B cell (primary cell): ENCODE results near the gene MAD1L1. TPM values are rescaled to one million over a fixed set of nuclear protein-coding genes. Genes with fewer than 3 reads are reported as not detected.

Source experiments
- ATAC-seq: fragments of 200-7000 bp; cut with Tn5 transposase; one replicate; pipeline ENCODE4 v1.10.0; 2021; ENCODE audit warnings: low read depth, mild to moderate bottlenecking, moderate number of reproducible peaks, moderate library complexity
- CTCF ChIA-PET: fragments of 350-600 bp; sonication (Branson Sonifier 250); formaldehyde crosslinking; loops from one replicate; lab custom pipeline; 2021; ENCODE audit warnings: antibody characterized with exemption, inconsistent platforms; lab: Charles Lee
- POLR2A ChIA-PET: fragments of 350-600 bp; sonication (Branson Sonifier 250); formaldehyde crosslinking; loops from one replicate; lab custom pipeline; 2021; ENCODE audit warnings: antibody characterized with exemption; lab: Charles Lee
- DNase-seq: peaks from one replicate; pipeline ENCODE4 v3.0.0; 2013
- H2AFZ ChIP-seq: 2 replicates; pipeline ENCODE4 v1.6.1; 2012; ENCODE audit warnings: mild to moderate bottlenecking, low read depth, low read length; ENCODE audit not compliant: insufficient read depth, poor library complexity, severe bottlenecking
- H3K27ac ChIP-seq, 2 donors: 1 replicate in 1 of 2; 2 replicates in 1 of 2; pipeline ENCODE4 v1.5.1; 2012 to 2013; ENCODE audit warnings: low read length in 2 of 2, mild to moderate bottlenecking in 2 of 2, moderate library complexity in 1 of 2
- H3K27me3 ChIP-seq, 4 experiments: fragments of 200-600 bp in 1 of 4; sonication (generic) in 1 of 4; replicated peaks in 1 of 4; 1 replicate in 2 of 4; 2 replicates in 2 of 4; pipeline versions ENCODE4 v1.6.1 to v1.7.0; 2013 to 2016; ENCODE audit warnings: low read length in 3 of 4, mild to moderate bottlenecking in 2 of 4, mixed read lengths in 1 of 4, moderate library complexity in 1 of 4; ENCODE audit not compliant: insufficient read depth in 4 of 4, control insufficient read depth in 3 of 4; ENCODE audit errors: control extremely low read depth in 1 of 4
- H3K36me3 ChIP-seq, 2 experiments: replicated peaks in 1 of 2; 1 replicate in 1 of 2; 2 replicates in 1 of 2; pipeline versions ENCODE4 v1.6.1 to v1.7.1; 2013; ENCODE audit warnings: low read length in 1 of 2; ENCODE audit not compliant: insufficient read depth in 2 of 2, control insufficient read depth in 1 of 2; ENCODE audit errors: control extremely low read depth in 1 of 2, extremely low read depth in 1 of 2
- H3K4me1 ChIP-seq, 2 donors: fragments of 200-600 bp in 1 of 2; sonication (generic) in 1 of 2; 1 replicate in 1 of 2; 2 replicates in 1 of 2; pipeline versions ENCODE4 v1.5.1 to v1.6.1; 2013 to 2017; ENCODE audit warnings: low read length in 2 of 2; ENCODE audit not compliant: control insufficient read depth in 2 of 2, insufficient read depth in 2 of 2
- H3K4me2 ChIP-seq: replicated peaks from 2 replicates; pipeline ENCODE3; 2012; ENCODE audit warnings: mild to moderate bottlenecking, low read depth, low read length; ENCODE audit not compliant: poor library complexity, severe bottlenecking
- H3K4me3 ChIP-seq, 5 experiments: fragments of 200-600 bp in 1 of 5; sonication (generic) in 1 of 5; 1 replicate in 3 of 5; 2 replicates in 2 of 5; pipeline versions ENCODE4 v1.5.1 to v1.7.0; 2011 to 2016; ENCODE audit warnings: low read length in 4 of 5, mild to moderate bottlenecking in 4 of 5, low read depth in 2 of 5, control low read depth in 1 of 5, moderate library complexity in 1 of 5; ENCODE audit not compliant: insufficient read depth in 1 of 5; ENCODE audit errors: control extremely low read depth in 1 of 5, extremely low read depth in 1 of 5
- H3K79me2 ChIP-seq: fragments of 200-600 bp; sonication (generic); one replicate; pipeline ENCODE4 v1.6.0; 2016; ENCODE audit warnings: low read length; ENCODE audit not compliant: control insufficient read depth, insufficient read depth
- H3K9ac ChIP-seq: fragments of 200-600 bp; sonication (generic); 2 replicates; pipeline ENCODE4 v1.6.1; 2017; ENCODE audit warnings: mild to moderate bottlenecking, low read length, moderate library complexity
- H3K9me3 ChIP-seq, 3 donors: one replicate each; pipeline versions ENCODE4 v1.6.1 to v1.7.1; 2013; ENCODE audit warnings: low read length in 2 of 3; ENCODE audit not compliant: control insufficient read depth in 2 of 3, insufficient read depth in 1 of 3; ENCODE audit errors: control extremely low read depth in 1 of 3
- H4K20me1 ChIP-seq: 2 replicates; pipeline ENCODE4 v1.6.0; 2012; ENCODE audit warnings: mild to moderate bottlenecking, low read length; ENCODE audit not compliant: insufficient read depth, control insufficient read depth, poor library complexity, severe bottlenecking
- H3K27ac Mint-ChIP-seq: one replicate; pipeline ENCODE4 v1.8.0; 2021; ENCODE audit warnings: mixed read lengths
- H3K27me3 Mint-ChIP-seq: one replicate; pipeline ENCODE4 v1.8.0; 2021; ENCODE audit warnings: mixed read lengths
- H3K4me1 Mint-ChIP-seq: one replicate; pipeline ENCODE4 v1.8.0; 2021; ENCODE audit warnings: mixed read lengths
- H3K4me3 Mint-ChIP-seq: one replicate; pipeline ENCODE4 v1.8.0; 2021; ENCODE audit warnings: mixed read lengths
- H3K9me3 Mint-ChIP-seq: one replicate; pipeline ENCODE4 v1.8.0; 2022; ENCODE audit warnings: mixed read lengths; ENCODE audit not compliant: insufficient read depth
- EZH2 ChIP-seq: IDR thresholded peaks from 2 replicates; pipeline ENCODE4 v1.6.1; 2012; ENCODE audit warnings: borderline replicate concordance, low read depth, mild to moderate bottlenecking, moderate library complexity, low read length; ENCODE audit not compliant: insufficient read depth, poor library complexity, severe bottlenecking
- WGBS: methylation state at CpG from one replicate; pipeline ENCODE4 v1.1.5; 2013; ENCODE audit warnings: missing lambda C conversion rate; ENCODE audit not compliant: insufficient coverage; 5-methylcytosine and 5-hydroxymethylcytosine counted together
- intact Hi-C: fragments of 100-400 bp; cut with micrococcal nuclease; formaldehyde crosslinking; loops from one replicate; pipeline ENCODE4 v1.10.0; 2022
- polyA plus RNA-seq: library from polyadenylated mRNA; depleted of rRNA; stranded (reverse); fragments of >200 nt; gene quantifications from 2 replicates; pipeline ENCODE4 v1.2.3, GENCODE V29; 2012
- total RNA-seq, 2 donors: library from RNA; stranded (reverse); fragments of 120-200 nt in 1 of 2; gene quantifications; 1 replicate in 1 of 2; 2 replicates in 1 of 2; pipeline versions ENCODE4 v1.2.3 to v1.2.4, GENCODE V29; 2013 to 2022
- TF ChIP-seq, protein P1 (sequence below): fragments of 200-600 bp; IDR thresholded peaks from one replicate; pipeline ENCODE4 v1.8.0; 2022; ENCODE audit warnings: antibody characterized with exemption, mild to moderate bottlenecking

The MAD1L1 gene
- total and polyA plus RNA-seq, 2 donors (not counting 1 experiment from before 2014, with no cell fraction given): 86.7 to 110 TPM

DNA sequence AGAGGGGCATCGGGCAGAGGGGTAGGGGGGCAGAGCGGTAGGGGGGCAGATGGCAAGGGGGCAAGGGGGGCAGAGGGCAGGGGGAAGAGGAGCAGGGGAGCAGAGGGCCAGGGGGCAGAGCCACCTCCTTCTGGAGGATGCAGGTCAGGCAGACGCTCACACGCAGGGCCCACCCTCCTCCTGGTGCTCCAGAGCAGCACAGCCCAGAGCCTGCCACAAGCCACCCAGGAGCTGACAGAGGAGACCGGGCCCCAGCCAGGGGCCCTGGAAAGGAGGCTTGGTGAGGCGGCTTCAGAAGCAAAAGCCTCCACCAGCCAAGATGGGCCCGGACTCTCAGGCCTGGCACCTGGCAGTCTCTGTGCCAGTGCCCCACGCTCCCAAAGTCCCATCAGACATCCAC is 13.1 kb downstream of the MAD1L1 start:
- no peaks in the 10 kb centered on the region for H3K4me1 Mint-ChIP-seq
- Histone ChIP-seq H4K20me1 (no peaks in the 10 kb centered on the region), H3K27me3 (no peaks in the 10 kb centered on the region), H3K9me3 (no peaks in the 10 kb centered on the region), H2AFZ (no peak overlapping the region), H3K4me1 (no peaks in the 10 kb centered on the region), H3K9ac (no peak overlapping the region), H3K79me2 (peaks cover 25% of the 10 kb centered on the region), H3K4me2 (no peak overlapping the region), H3K36me3 (peaks cover 0 to 73% of the 10 kb centered on the region in 2 experiments), H3K27ac (no peak overlapping the region), H3K4me3 (no peak overlapping the region)
- CTCF ChIA-PET: no interaction called here
- no peak overlapping the region for H3K27ac Mint-ChIP-seq
- H3K9me3 Mint-ChIP-seq: no peaks in the 10 kb centered on the region
- DNase-seq (no peak), ATAC-seq (no peak)
- intact Hi-C loops: no loop called here
- H3K27me3 Mint-ChIP-seq: no peaks in the 10 kb centered on the region
- POLR2A ChIA-PET: no interaction called here
- H3K4me3 Mint-ChIP-seq: no peak overlapping the region
- WGBS: 98% methylated on average over 6 of the region's 8 CpGs
- no peak for TF ChIP-seq EZH2
- TF ChIP-seq, protein P1, sequence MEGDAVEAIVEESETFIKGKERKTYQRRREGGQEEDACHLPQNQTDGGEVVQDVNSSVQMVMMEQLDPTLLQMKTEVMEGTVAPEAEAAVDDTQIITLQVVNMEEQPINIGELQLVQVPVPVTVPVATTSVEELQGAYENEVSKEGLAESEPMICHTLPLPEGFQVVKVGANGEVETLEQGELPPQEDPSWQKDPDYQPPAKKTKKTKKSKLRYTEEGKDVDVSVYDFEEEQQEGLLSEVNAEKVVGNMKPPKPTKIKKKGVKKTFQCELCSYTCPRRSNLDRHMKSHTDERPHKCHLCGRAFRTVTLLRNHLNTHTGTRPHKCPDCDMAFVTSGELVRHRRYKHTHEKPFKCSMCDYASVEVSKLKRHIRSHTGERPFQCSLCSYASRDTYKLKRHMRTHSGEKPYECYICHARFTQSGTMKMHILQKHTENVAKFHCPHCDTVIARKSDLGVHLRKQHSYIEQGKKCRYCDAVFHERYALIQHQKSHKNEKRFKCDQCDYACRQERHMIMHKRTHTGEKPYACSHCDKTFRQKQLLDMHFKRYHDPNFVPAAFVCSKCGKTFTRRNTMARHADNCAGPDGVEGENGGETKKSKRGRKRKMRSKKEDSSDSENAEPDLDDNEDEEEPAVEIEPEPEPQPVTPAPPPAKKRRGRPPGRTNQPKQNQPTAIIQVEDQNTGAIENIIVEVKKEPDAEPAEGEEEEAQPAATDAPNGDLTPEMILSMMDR: no peak

DNA sequence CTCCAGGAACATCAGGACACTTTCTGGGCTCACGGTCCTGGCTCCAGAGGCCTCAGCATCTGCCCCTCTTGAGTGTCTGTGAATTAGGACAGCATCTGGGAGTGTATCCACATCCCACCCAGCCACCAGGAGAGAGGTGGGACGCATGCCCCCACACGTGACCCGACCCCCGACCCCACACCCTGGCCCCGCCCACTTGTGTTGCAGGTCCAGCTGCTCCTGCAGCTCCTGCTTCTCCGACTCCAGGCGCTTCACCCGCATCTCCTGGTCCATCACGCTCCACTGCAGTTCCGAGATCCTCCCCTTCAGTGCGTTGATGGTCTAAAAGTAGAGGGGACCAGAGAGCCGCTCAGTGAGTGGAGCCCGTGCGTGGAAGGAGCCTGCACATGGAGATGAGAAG is 13.6 kb downstream of the MAD1L1 start:
- H3K36me3 ChIP-seq: peaks cover 0 to 74% of the 10 kb centered on the region in 2 experiments
- Mint-ChIP-seq H3K4me3 (no peak overlapping the region), H3K27me3 (no peaks in the 10 kb centered on the region), H3K9me3 (no peaks in the 10 kb centered on the region), H3K27ac (no peak overlapping the region), H3K4me1 (no peaks in the 10 kb centered on the region)
- no peaks in the 10 kb centered on the region for H4K20me1 ChIP-seq
- no peak overlapping the region for H3K4me3 ChIP-seq
- intact Hi-C loops: no loop called here
- no peaks in the 10 kb centered on the region for H3K9me3 ChIP-seq
- H3K79me2 ChIP-seq: peaks cover 20% of the 10 kb centered on the region
- ChIA-PET POLR2A (no interaction called here), CTCF (no interaction called here)
- ATAC-seq (no peak), DNase-seq (no peak)
- TF ChIP-seq, protein P1: no peak
- TF ChIP-seq EZH2: no peak
- H3K9ac ChIP-seq: no peak overlapping the region
- H3K27ac ChIP-seq: no peak overlapping the region
- no peak overlapping the region for H3K4me2 ChIP-seq
- no peaks in the 10 kb centered on the region for H3K4me1 ChIP-seq
- 100% methylated on average over 15 of the region's 15 CpGs for whole genome bisulfite sequencing
- no peaks in the 10 kb centered on the region for H3K27me3 ChIP-seq
- no peak overlapping the region for H2AFZ ChIP-seq
